H1 (cell line): ENCODE data around the gene LOX. TPM values are rescaled to one million over a fixed set of nuclear protein-coding genes. Genes with fewer than 3 reads are reported as not detected.

ENCODE experiments used
- CTCF ChIA-PET: fragments of 300-600 bp; sonication (Branson Sonifier 250); formaldehyde crosslinking; loops from one replicate; lab custom pipeline; 2021; ENCODE audit not compliant: partially characterized antibody; lab: Charles Lee
- POLR2A ChIA-PET: fragments of 300-600 bp; sonication (Branson Sonifier 250); formaldehyde crosslinking; loops from one replicate; lab custom pipeline; 2021; ENCODE audit warnings: inconsistent platforms; ENCODE audit not compliant: partially characterized antibody; lab: Charles Lee
- DNase-seq, 2 experiments: peaks; one replicate each; pipeline versions ENCODE4 v3.0.0 to v3.0.0-alpha.2; 2010 to 2022; ENCODE audit warnings: low spot score in 2 of 2, low read depth in 1 of 2, mixed read lengths in 1 of 2
- FAIRE-seq: peaks from 2 replicates; lab custom pipeline; 2011; peaks lifted over from hg19 to GRCh38; lab: Jason Lieb, UNC
- H2AFZ ChIP-seq: 2 replicates; pipeline ENCODE4 v1.8.1; 2012; ENCODE audit warnings: low read length, inconsistent platforms
- H2AK5ac ChIP-seq: 2 replicates; pipeline ENCODE4 v1.6.1; 2013; ENCODE audit warnings: low read depth, low read length
- H2BK120ac ChIP-seq: replicated peaks from 2 replicates; pipeline ENCODE3; 2013; ENCODE audit warnings: low read depth, low read length, inconsistent platforms
- H2BK12ac ChIP-seq: 2 replicates; pipeline ENCODE4 v1.6.1; 2013; ENCODE audit warnings: low read depth, low read length
- H2BK15ac ChIP-seq: 2 replicates; pipeline ENCODE4 v1.6.1; 2013; ENCODE audit warnings: low read length
- H2BK20ac ChIP-seq: 2 replicates; pipeline ENCODE4 v1.6.1; 2013; ENCODE audit warnings: low read length
- H2BK5ac ChIP-seq: 2 replicates; pipeline ENCODE4 v1.6.1; 2013; ENCODE audit warnings: low read depth, low read length
- H3K14ac ChIP-seq: 2 replicates; pipeline ENCODE4 v1.6.1; 2013; ENCODE audit warnings: inconsistent platforms; ENCODE audit not compliant: insufficient read length
- H3K18ac ChIP-seq: 2 replicates; pipeline ENCODE4 v1.6.1; 2013; ENCODE audit warnings: low read length; ENCODE audit errors: extremely low read depth
- H3K23ac ChIP-seq: 2 replicates; pipeline ENCODE4 v1.6.1; 2013; ENCODE audit warnings: inconsistent platforms; ENCODE audit not compliant: insufficient read length
- H3K23me2 ChIP-seq: 2 replicates; pipeline ENCODE4 v1.6.1; 2013; ENCODE audit warnings: low read depth, low read length
- H3K27ac ChIP-seq: 2 replicates; pipeline ENCODE4 v1.6.1; 2011; ENCODE audit warnings: low read depth, low read length, inconsistent platforms
- H3K27me3 ChIP-seq, 4 experiments: replicated peaks in 1 of 4; 1 replicate in 1 of 4; 2 replicates in 3 of 4; pipeline versions ENCODE4 v1.6.1 to v1.8.1; 2011 to 2013; ENCODE audit warnings: low read length in 3 of 4, mild to moderate bottlenecking in 3 of 4, inconsistent platforms in 2 of 4, mixed read lengths in 2 of 4, moderate library complexity in 1 of 4; ENCODE audit not compliant: control insufficient read depth in 3 of 4, insufficient read depth in 3 of 4; ENCODE audit errors: extremely low read depth in 1 of 4
- H3K36me3 ChIP-seq, 4 experiments: 2 replicates each; pipeline versions ENCODE4 v1.6.1 to v1.8.1; 2011 to 2013; ENCODE audit warnings: mild to moderate bottlenecking in 4 of 4, low read length in 3 of 4, moderate library complexity in 2 of 4, control low read depth in 1 of 4, inconsistent platforms in 1 of 4; ENCODE audit not compliant: insufficient read depth in 4 of 4, control insufficient read depth in 2 of 4
- H3K4ac ChIP-seq: replicated peaks from 2 replicates; pipeline ENCODE3; 2013; ENCODE audit warnings: low read length, low read depth, mixed read lengths, inconsistent platforms; ENCODE audit not compliant: insufficient read length
- H3K4me1 ChIP-seq, 4 experiments: replicated peaks in 1 of 4; 1 replicate in 1 of 4; 2 replicates in 3 of 4; pipeline versions ENCODE4 v1.6.1 to v1.8.1; 2011 to 2013; ENCODE audit warnings: low read length in 3 of 4, inconsistent platforms in 2 of 4, mixed read lengths in 1 of 4; ENCODE audit not compliant: insufficient read depth in 4 of 4, control insufficient read depth in 3 of 4
- H3K4me2 ChIP-seq, 2 experiments: 2 replicates each; pipeline versions ENCODE4 v1.6.1 to v1.8.1; 2011 to 2013; ENCODE audit warnings: low read depth in 2 of 2, low read length in 2 of 2, control low read depth in 1 of 2, inconsistent platforms in 1 of 2, mild to moderate bottlenecking in 1 of 2; ENCODE audit not compliant: insufficient read depth in 1 of 2
- H3K4me3 ChIP-seq, 4 experiments: fragments of 200-600, 300-600 bp in 1 of 4; sonication (generic), shearing (Covaris generic), sonication (Bioruptor Twin) in 1 of 4; 2 replicates each; pipeline versions ENCODE4 v1.5.1 to v1.8.1; 2011 to 2016; ENCODE audit warnings: low read length in 4 of 4, low read depth in 3 of 4, control low read depth in 2 of 4, inconsistent platforms in 2 of 4, mild to moderate bottlenecking in 2 of 4, mixed read lengths in 1 of 4, moderate library complexity in 1 of 4; ENCODE audit not compliant: insufficient read depth in 2 of 4; ENCODE audit errors: extremely low read depth in 1 of 4
- H3K56ac ChIP-seq: replicated peaks from 2 replicates; pipeline ENCODE3; 2013; ENCODE audit warnings: low read depth, mild to moderate bottlenecking, mixed read lengths, low read length, inconsistent platforms; ENCODE audit not compliant: insufficient read length
- H3K79me1 ChIP-seq: 2 replicates; pipeline ENCODE4 v1.6.1; 2013; ENCODE audit warnings: low read depth, low read length, control low read depth
- H3K79me2 ChIP-seq, 2 experiments: 2 replicates each; pipeline versions ENCODE4 v1.6.1 to v1.8.1; 2012 to 2013; ENCODE audit warnings: low read length in 2 of 2, mild to moderate bottlenecking in 2 of 2, inconsistent platforms in 1 of 2; ENCODE audit not compliant: insufficient read depth in 2 of 2, control insufficient read depth in 1 of 2
- H3K9ac ChIP-seq, 4 experiments: replicated peaks in 1 of 4; 1 replicate in 1 of 4; 2 replicates in 3 of 4; pipeline versions ENCODE4 v1.6.1 to v1.8.1; 2011 to 2013; ENCODE audit warnings: low read depth in 3 of 4, low read length in 3 of 4, control low read depth in 2 of 4, mild to moderate bottlenecking in 2 of 4, moderate library complexity in 2 of 4, inconsistent platforms in 1 of 4; ENCODE audit errors: extremely low read depth in 1 of 4
- H3K9me3 ChIP-seq, 2 experiments: 2 replicates each; pipeline versions ENCODE4 v1.6.1 to v1.8.1; 2012 to 2013; ENCODE audit warnings: mild to moderate bottlenecking in 2 of 2, moderate library complexity in 2 of 2, control low read depth in 1 of 2, inconsistent platforms in 1 of 2, low read depth in 1 of 2, low read length in 1 of 2, mixed read lengths in 1 of 2; ENCODE audit not compliant: insufficient read depth in 2 of 2
- H4K20me1 ChIP-seq, 2 experiments: replicated peaks in 1 of 2; 2 replicates each; pipeline versions ENCODE3 to v1.8.1; 2011 to 2013; ENCODE audit warnings: inconsistent platforms in 2 of 2, low read length in 2 of 2, mild to moderate bottlenecking in 1 of 2; ENCODE audit not compliant: insufficient read depth in 2 of 2, control insufficient read depth in 1 of 2
- H4K5ac ChIP-seq: 2 replicates; pipeline ENCODE4 v1.6.1; 2013; ENCODE audit warnings: low read length, low read depth, mixed read lengths, inconsistent platforms; ENCODE audit not compliant: insufficient read length
- H4K8ac ChIP-seq: 2 replicates; pipeline ENCODE4 v1.8.0; 2013; ENCODE audit warnings: mild to moderate bottlenecking, moderate library complexity, low read length, inconsistent platforms; ENCODE audit not compliant: insufficient read depth; ENCODE audit errors: extremely low read depth
- H4K91ac ChIP-seq: replicated peaks from 2 replicates; pipeline ENCODE3; 2013; ENCODE audit warnings: low read length, mixed read lengths, inconsistent platforms; ENCODE audit not compliant: insufficient read length
- CBX5 ChIP-seq: fragments of 300-800, 300-1000 bp; sonication (generic); IDR thresholded peaks from 2 replicates; pipeline ENCODE4 v1.7.1; 2016; ENCODE audit warnings: antibody characterized with exemption, low read length, low read depth
- CTBP2 ChIP-seq: IDR thresholded peaks from 2 replicates; pipeline ENCODE4 v1.7.0; 2011; ENCODE audit warnings: borderline replicate concordance, mild to moderate bottlenecking, moderate library complexity, mixed read lengths, low read length; ENCODE audit not compliant: insufficient read depth, insufficient read length
- GTF2F1 ChIP-seq: IDR thresholded peaks from 2 replicates; pipeline ENCODE4 v1.6.1; 2012; ENCODE audit warnings: low read depth, low read length, improper control_type of control experiment, borderline replicate concordance
- KDM1A ChIP-seq: fragments of 200-600, 300-600 bp; sonication (generic); IDR thresholded peaks from 2 replicates; pipeline ENCODE4 v1.7.1; 2016; ENCODE audit warnings: mild to moderate bottlenecking, low read length, borderline replicate concordance
- KDM5A ChIP-seq: fragments of 200-600 bp; IDR thresholded peaks from 2 replicates; pipeline ENCODE4 v1.7.1; 2012; ENCODE audit warnings: mild to moderate bottlenecking, low read length, inconsistent platforms, mixed read lengths
- POU5F1 ChIP-seq: IDR thresholded peaks from 2 replicates; pipeline ENCODE4 v1.6.1; 2011; ENCODE audit warnings: low read depth, mild to moderate bottlenecking, low read length, moderate library complexity
- RAD21 ChIP-seq, 2 experiments: IDR thresholded peaks in 1 of 2; conservative IDR thresholded peaks in 1 of 2; 2 replicates each; pipeline ENCODE4 v1.6.1; 2011; ENCODE audit warnings: low read depth in 2 of 2, low read length in 2 of 2, improper control_type of control experiment in 1 of 2, inconsistent platforms in 1 of 2, mild to moderate bottlenecking in 1 of 2, moderate library complexity in 1 of 2
- SAP30 ChIP-seq: fragments of 300-600 bp; sonication (generic); IDR thresholded peaks from 2 replicates; pipeline ENCODE4 v1.7.1; 2012; ENCODE audit warnings: low read length, moderate library complexity, mild to moderate bottlenecking, inconsistent platforms; ENCODE audit not compliant: insufficient read depth, insufficient replicate concordance
- SP2 ChIP-seq: IDR thresholded peaks from 2 replicates; pipeline ENCODE4 v1.6.1; 2012; ENCODE audit warnings: mild to moderate bottlenecking, low read length, inconsistent platforms
- SRF ChIP-seq: IDR thresholded peaks from 2 replicates; pipeline ENCODE4 v1.6.1; 2011; ENCODE audit warnings: mild to moderate bottlenecking, low read depth, low read length, moderate library complexity
- TAF7 ChIP-seq: optimal IDR thresholded peaks from 2 replicates; pipeline ENCODE3; 2011; ENCODE audit warnings: low read depth, mild to moderate bottlenecking, inconsistent platforms, low read length, moderate library complexity, borderline replicate concordance
- WGBS, 2 experiments: shearing (Covaris generic) in 1 of 2; methylation state at CpG; one replicate each; pipeline versions ENCODE4 v1.1.6 to v1.1.7; 2013 to 2015; ENCODE audit warnings: low lambda C conversion rate in 2 of 2, mixed read lengths in 2 of 2, inconsistent platforms in 1 of 2, low coverage in 1 of 2, missing lambda C conversion rate in 1 of 2; ENCODE audit not compliant: insufficient replicate concordance in 2 of 2, insufficient coverage in 1 of 2, insufficient read length in 1 of 2; ENCODE audit errors: extremely low coverage in 1 of 2, missing lambda C conversion rate in 1 of 2; 5-methylcytosine and 5-hydroxymethylcytosine counted together
- polyA plus RNA-seq, 7 experiments: library from polyadenylated mRNA; depleted of rRNA in 3 of 7; stranded (reverse) in 5 of 7; unstranded in 2 of 7; fragments of >200 nt in 5 of 7; fragments of 200-250 nt in 2 of 7; gene quantifications; 1 replicate in 5 of 7; 2 replicates in 1 of 7; 4 replicates in 1 of 7; pipeline versions ENCODE4 v1.2.1 to v1.2.3, GENCODE V29; 2011 to 2013; ENCODE audit warnings: missing spikeins in 2 of 7, mixed read lengths in 2 of 7
- total RNA-seq: library from RNA; stranded (reverse); fragmentation: NEBNext Ultra II Directional; extraction: Animal tissue kit (Norgen Biotek cat#: 25700); gene quantifications from 2 replicates; pipeline ENCODE4 v1.2.1, GENCODE V29; 2021
- TF ChIP-seq, protein P1 (sequence below): IDR thresholded peaks from 2 replicates; pipeline ENCODE4 v1.6.1; 2012; ENCODE audit warnings: inconsistent platforms

Gene LOX
- total and polyA plus RNA-seq, 2 of the 8 experiments (the other 6 are each of a cell fraction or from before 2014, with no cell fraction given), result 1.1 to 2.2 TPM

DNA sequence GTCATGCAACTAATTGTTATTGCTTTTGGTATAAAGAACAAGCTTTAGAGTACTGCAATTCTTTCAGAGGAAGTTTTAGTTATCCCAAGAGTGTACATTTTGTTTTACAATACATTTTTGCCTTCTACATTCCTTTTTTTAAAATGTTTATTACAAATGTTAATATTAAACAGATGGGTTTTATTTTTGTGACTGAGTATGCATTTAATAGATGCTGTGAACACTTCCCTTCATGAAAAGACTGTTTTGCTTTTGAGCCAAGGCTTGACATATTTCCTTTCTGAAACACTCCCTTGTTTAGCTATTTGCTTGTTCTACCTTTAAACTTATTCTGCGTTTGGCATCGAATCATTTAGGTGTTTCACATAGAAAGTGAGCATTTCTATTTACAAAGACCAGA is 36.4 kb upstream of the LOX start:
- Histone ChIP-seq H2BK5ac (no peak overlapping the region), H2AFZ (no peak overlapping the region), H3K79me1 (no peaks in the 10 kb centered on the region), H4K91ac (no peak overlapping the region), H3K4me2 (no peak overlapping the region), H4K20me1 (no peaks in the 10 kb centered on the region), H3K4me3 (no peak overlapping the region), H3K14ac (no peak overlapping the region), H3K4me1 (no peaks in the 10 kb centered on the region), H4K8ac (no peak overlapping the region), H2BK12ac (no peak overlapping the region), H2AK5ac (no peak overlapping the region), H3K36me3 (no peaks in the 10 kb centered on the region), H3K23ac (no peak overlapping the region), H3K9ac (no peak overlapping the region), H3K4ac (no peak overlapping the region), H3K27ac (no peak overlapping the region), H3K79me2 (no peaks in the 10 kb centered on the region), H3K27me3 (no peaks in the 10 kb centered on the region), H3K18ac (no peak overlapping the region), H2BK15ac (no peak overlapping the region), H3K56ac (no peak overlapping the region), H3K9me3 (no peaks in the 10 kb centered on the region), H2BK20ac (no peak overlapping the region), H3K23me2 (no peaks in the 10 kb centered on the region), H4K5ac (no peak overlapping the region), H2BK120ac (no peak overlapping the region)
- no peak for DNase-seq
- FAIRE-seq, result no peak
- POLR2A ChIA-PET, result interaction anchor here (1.0 kb wide), 1 partner anchor 173 kb away, joined by 3 read pairs; no protein-coding TSS in a partner anchor
- WGBS, 2 experiments, result 86% methylated on average over 2 of the region's 2 CpGs; no CpG with 5 or more reads in 1 of the 2 experiments
- CTCF ChIA-PET, result interaction anchor here (0.8 to 1.3 kb wide), 2 partner anchors 11 to 15 kb away, joined by 3 read pairs; no protein-coding TSS in a partner anchor
- TF ChIP-seq KDM5A, result no peak
- TF ChIP-seq RAD21 (IDR thresholded peaks at IDR 0.05 in 1 of 2, conservative IDR thresholded peaks at IDR 0.05 in 1 of 2; ENCODE audit: low read depth in 2 of 2, low read length in 2 of 2), result no peak
- TF ChIP-seq CTBP2, result no peak
- TF ChIP-seq GTF2F1, result no peak
- no peak for TF ChIP-seq TAF7
- TF ChIP-seq KDM1A, result no peak
- TF ChIP-seq SP2, result no peak
- no peak for TF ChIP-seq SAP30
- no peak for TF ChIP-seq POU5F1
- TF ChIP-seq SRF, result no peak
- TF ChIP-seq CBX5, result no peak
- TF ChIP-seq, protein P1, sequence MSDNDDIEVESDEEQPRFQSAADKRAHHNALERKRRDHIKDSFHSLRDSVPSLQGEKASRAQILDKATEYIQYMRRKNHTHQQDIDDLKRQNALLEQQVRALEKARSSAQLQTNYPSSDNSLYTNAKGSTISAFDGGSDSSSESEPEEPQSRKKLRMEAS, result no peak
